Right atrium auricular region (tissue), 2 donors: ENCODE results near the gene LAMTOR2. TPM values are rescaled to one million over a fixed set of nuclear protein-coding genes. Genes with fewer than 3 reads are reported as not detected.

Experiments
- DNase-seq: peaks from one replicate; pipeline ENCODE4 v3.0.0-alpha.2; 2019; ENCODE audit warnings: low spot score
- H3K27ac ChIP-seq, 2 donors: fragments of 200-600 bp; sonication (generic); 1 replicate in 1 of 2; 2 replicates in 1 of 2; pipeline ENCODE4 v1.5.1; 2016 to 2019
- H3K27me3 ChIP-seq, 2 donors: fragments of 200-600 bp; sonication (generic); one replicate each; pipeline versions ENCODE4 v1.5.1 to v1.6.0; 2017 to 2019
- H3K36me3 ChIP-seq: fragments of 200-600 bp; sonication (generic); one replicate; pipeline ENCODE4 v1.5.1; 2016
- H3K4me1 ChIP-seq, 2 donors: fragments of 200-600 bp; sonication (generic); one replicate each; pipeline versions ENCODE4 v1.5.1 to v1.6.0; 2017 to 2019
- H3K4me3 ChIP-seq, 2 donors: fragments of 200-600 bp; sonication (generic); 1 replicate in 1 of 2; 2 replicates in 1 of 2; pipeline ENCODE4 v1.5.1; 2017 to 2019; ENCODE audit warnings: mild to moderate bottlenecking in 1 of 2, moderate library complexity in 1 of 2
- H3K9me3 ChIP-seq, 2 donors: fragments of 200-600 bp; sonication (generic); one replicate each; pipeline ENCODE4 v1.5.1; 2019
- CTCF ChIP-seq, 2 donors: fragments of 200-600 bp; sonication (generic); IDR thresholded peaks; one replicate each; pipeline ENCODE4 v1.5.1; 2019; ENCODE audit warnings: antibody characterized with exemption in 2 of 2
- total RNA-seq, 2 donors: library from RNA; depleted of rRNA; stranded (reverse); fragments of >200 nt; gene quantifications; one replicate each; pipeline ENCODE4 v1.1.0, GENCODE V29; 2016

Gene LAMTOR2
- total RNA-seq, 2 donors from 2014 or later = 46.1 to 50.7 TPM

- Histone ChIP-seq H3K27me3 (no peaks in the 10 kb centered on the region), H3K4me3 (no peak overlapping the region), H3K27ac (no peak overlapping the region), H3K9me3 (no peaks in the 10 kb centered on the region), H3K4me1 (peaks cover 0 to 40% of the 10 kb centered on the region in 2 donors), H3K36me3 (no peaks in the 10 kb centered on the region)
- no peak for TF ChIP-seq CTCF (IDR thresholded peaks at IDR 0.05)
- DNase-seq = no peak
These were observed 24.1 kb downstream of the LAMTOR2 start for GRCh38 chr1:156078728-156079127.

GRCh38 chr1:156079762-156080161 lies 25.2 kb downstream of the LAMTOR2 start:
- Histone ChIP-seq H3K27me3 (no peaks in the 10 kb centered on the region), H3K4me1 (peaks cover 0 to 41% of the 10 kb centered on the region in 2 donors), H3K4me3 (no peak overlapping the region), H3K9me3 (no peaks in the 10 kb centered on the region), H3K27ac (no peak overlapping the region), H3K36me3 (no peaks in the 10 kb centered on the region)
- no peak for TF ChIP-seq CTCF (IDR thresholded peaks at IDR 0.05)
- no peak for DNase-seq

- DNase-seq = no peak
These were observed 25.8 kb downstream of the LAMTOR2 start for GRCh38 chr1:156080241-156080862.

GRCh38 chr1:156080863-156081179 lies 26.2 kb downstream of the LAMTOR2 start:
- H3K4me3 ChIP-seq = no peak overlapping the region
- no peaks in the 10 kb centered on the region for H3K9me3 ChIP-seq
- peaks cover 0 to 31% of the 10 kb centered on the region in 2 donors for H3K4me1 ChIP-seq
- TF ChIP-seq CTCF (IDR thresholded peaks at IDR 0.05) = no peak
- DNase-seq = no peak
- H3K36me3 ChIP-seq = no peaks in the 10 kb centered on the region
- H3K27me3 ChIP-seq = no peaks in the 10 kb centered on the region
- no peak overlapping the region for H3K27ac ChIP-seq

More at GRCh38 chr1:156080241-156080862, 25.8 kb downstream of the LAMTOR2 start:
- TF ChIP-seq CTCF (IDR thresholded peaks at IDR 0.05) = no peak
- Histone ChIP-seq H3K4me1 (peaks cover 0 to 35% of the 10 kb centered on the region in 2 donors), H3K36me3 (no peaks in the 10 kb centered on the region), H3K27me3 (no peaks in the 10 kb centered on the region), H3K4me3 (no peak overlapping the region), H3K27ac (no peak overlapping the region), H3K9me3 (no peaks in the 10 kb centered on the region)

GRCh38 chr1:156081180-156081916 lies 26.8 kb downstream of the LAMTOR2 start:
- peak overlapping the region; percentile 59 to 81 for H3K4me3 ChIP-seq
- H3K27me3 ChIP-seq = no peaks in the 10 kb centered on the region
- no peak overlapping the region for H3K27ac ChIP-seq
- H3K36me3 ChIP-seq = no peaks in the 10 kb centered on the region
- H3K4me1 ChIP-seq = peaks cover 0 to 25% of the 10 kb centered on the region in 2 donors
- H3K9me3 ChIP-seq = no peaks in the 10 kb centered on the region
- no peak for TF ChIP-seq CTCF (IDR thresholded peaks at IDR 0.05)
- DNase-seq = no peak
